HG03469 (cell line): Measurements from ENCODE around the gene ADM2.
A peak's percentile ranks its signal among the peaks of the same experiment; 100 is the strongest.

Source experiments
- ATAC-seq: cut with Tn5 transposase; IDR thresholded peaks from one replicate; pipeline ENCODE4 v1.9.1; 2021; ENCODE audit warnings: mild to moderate bottlenecking, moderate library complexity, moderate number of reproducible peaks; ENCODE audit not compliant: unreplicated experiment

Gene ADM2

DNA sequence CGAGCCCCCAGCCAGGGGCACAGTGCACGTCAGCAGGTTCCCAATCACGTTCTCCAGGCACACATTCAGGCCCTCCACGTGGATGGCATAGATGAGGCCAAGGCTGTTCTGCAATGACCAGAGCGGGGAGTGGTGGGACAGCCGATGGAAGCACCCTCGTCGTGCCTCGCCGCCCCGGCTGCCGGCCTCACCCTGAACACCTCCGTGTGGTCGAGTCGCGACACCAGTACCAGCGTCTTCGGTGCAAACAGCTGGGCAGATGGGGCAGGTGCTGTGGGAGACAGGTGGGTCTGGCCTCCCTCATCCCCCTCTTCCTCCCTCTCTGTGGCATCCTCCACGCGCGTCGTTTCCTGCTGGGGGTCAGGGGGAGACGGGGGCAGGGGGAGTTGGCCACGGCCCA is 14.0 kb upstream of the ADM2 start:
- no peak for ATAC-seq

DNA sequence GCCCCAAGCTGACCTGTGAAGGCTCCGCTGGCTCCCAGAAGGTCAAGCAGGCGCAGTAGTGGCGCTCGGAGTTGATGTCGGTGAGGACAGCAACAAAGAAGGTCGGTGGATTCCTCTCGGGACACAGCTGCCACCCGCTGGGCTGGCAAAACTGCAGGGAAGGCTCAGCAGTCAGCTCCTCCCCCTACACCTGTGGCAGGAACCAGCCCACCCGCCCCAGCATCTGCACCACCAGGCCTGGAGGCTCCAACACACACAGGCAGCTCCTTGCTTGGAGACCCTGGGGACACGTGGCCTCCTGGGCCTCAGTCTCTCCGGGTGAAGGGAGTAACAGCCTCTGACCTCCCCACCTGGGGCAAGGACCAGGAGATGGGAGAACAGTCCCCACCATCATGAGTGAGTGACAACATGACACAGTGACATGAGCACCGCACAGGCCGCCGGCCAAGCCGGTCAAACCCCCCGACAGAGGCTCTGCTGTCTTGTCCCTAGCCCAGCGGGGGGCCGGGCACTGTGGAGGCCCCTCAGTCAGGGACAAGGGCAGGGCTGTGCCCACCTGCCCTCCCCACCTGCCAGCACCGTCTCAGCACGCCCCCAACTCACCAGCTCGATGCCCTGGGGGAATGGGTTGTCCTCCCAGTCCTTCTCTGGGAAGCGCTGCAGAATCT is 13.4 kb upstream of the ADM2 start:
- ATAC-seq: no peak

- ATAC-seq: no peak
These were observed 12.7 kb upstream of the ADM2 start for GRCh38 chr22:50468626-50469025.

DNA sequence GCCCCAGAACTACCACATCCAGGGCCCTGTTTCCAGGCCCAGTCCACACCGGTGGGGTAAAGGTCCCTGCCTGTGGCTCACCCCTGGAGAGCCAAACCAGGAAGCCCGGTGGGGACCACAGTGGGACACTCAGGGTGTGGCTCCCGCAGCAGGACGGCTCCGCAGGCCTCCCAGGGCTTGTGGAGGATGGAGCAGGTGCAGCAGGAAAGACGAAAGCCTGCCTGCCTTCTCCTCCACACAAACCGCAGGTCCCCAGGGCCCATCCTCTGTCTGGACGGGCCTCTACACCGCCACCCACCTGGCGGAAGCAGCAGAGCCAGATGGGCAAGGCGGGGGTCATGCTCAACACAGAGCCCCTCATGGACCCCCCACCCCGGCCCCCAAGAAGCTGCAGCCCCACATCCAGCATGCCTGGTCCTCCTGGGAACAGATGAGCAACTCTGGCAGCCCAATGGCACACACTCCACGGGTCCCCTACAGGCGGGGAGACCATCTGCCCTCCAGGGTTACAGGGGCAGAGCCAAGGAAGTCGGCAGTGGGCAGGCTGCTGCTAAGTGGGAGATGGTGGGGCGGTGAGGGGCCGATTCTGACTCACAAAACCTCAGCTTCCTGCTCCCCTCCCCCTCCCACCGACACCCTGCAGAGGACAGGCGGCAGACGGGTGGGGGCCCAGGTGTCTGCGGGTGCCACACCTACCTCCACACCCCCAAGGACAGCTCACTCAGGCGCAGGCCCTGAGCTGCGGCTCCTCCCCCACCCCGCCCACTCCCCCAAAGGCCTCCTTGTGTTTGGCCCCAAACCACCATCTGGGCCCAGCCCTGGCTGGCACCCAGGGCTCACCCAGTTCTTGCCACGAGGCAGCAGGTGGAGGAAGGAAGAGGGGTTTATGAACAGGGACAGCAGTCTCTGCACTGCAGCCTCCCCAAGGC is 11.7 kb upstream of the ADM2 start:
- no peak for ATAC-seq

GRCh38 chr22:50470491-50470890 is 10.9 kb upstream of the ADM2 start:
- no peak for ATAC-seq

DNA sequence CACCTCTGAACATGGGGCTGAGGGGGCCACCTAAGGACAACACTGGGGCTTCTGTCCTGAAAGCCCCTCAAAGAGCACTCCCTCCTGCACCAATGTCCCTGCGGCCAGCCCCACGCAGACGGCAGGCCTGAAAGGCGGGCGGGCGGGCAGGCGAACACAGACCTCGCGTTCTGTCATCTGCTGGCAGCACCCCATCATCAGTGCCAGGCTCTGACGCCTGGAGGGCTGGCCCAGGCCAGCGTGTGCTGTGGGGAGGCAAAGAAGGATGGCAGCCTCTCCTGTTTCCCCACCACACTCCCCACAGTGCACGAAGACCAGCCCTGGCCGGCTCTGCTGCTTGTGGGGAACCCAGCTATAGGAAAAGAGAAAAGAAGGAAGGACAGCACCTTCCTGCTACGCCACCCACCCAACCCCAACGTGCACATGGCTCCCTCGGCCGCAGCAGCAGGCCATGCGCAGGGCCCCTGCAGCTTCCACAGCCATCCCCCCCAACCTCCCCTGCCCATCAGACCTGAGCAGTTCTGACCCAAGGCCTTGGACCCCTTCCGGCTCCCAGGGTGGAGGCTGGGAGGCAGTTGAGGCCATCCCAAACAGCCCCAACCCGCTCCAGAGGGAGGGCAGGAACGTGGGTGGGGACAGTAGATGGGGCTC is 10.0 kb upstream of the ADM2 start:
- no peak for ATAC-seq

DNA sequence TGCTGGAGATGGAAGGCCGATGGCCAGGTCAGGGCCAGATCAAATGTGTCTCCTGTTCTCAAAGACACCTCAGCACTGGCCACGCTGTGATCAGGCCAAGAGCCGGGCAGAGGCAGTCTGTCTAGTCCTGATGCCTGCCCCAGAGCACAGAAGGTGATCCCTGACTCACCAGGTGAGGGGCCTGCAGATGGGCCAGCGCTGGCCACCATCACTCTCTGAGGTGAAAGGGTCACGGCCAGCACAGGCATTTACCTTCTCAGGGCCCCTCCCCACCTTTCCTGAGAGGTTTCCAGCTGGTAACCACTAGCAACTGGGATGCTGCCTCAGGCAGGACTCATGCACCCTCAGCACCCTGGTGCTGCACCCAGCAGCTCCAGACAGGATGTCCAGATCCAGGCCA is 9.4 kb upstream of the ADM2 start:
- ATAC-seq: no peak

- ATAC-seq: no peak
These were observed 8.3 kb upstream of the ADM2 start for GRCh38 chr22:50473088-50473487.

DNA sequence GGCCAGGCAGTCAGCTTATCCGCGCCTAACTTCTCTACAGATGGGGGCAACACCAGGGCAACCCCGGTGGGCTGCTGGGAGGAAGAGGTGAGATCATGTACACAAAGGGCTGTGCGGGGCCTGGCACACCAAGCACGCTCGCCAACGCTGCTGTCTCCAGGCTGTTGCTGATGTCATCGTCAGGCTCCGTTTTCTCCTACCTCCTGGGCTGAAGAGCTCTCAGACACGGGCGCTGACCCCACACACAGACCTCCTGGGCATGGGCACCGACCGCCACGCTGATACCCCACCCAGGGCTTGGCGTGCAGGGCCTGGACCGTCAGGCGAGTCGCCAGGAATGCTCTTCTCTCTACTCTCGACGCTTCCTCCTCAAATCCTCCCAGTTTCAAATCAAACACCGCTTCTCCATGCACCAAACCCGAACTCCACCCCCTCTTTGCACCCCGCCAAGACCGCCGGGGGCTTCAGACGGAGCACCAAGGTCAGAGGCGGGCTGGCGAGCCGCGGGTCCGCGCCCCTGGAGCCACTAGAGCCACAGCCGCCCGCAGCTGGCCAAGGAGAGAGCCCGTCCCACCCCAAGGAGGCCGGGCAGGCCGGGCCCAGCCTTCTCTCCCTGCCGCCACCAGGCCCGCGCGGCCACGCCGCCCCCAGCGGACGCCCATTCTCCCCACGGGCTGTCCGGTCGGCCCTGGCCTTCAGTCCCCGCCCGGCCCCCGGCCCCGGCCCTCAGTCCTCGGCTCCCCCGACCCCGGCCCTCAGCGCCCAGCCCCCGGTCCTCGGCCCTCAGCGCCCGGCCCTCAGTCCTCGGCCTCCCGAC is 7.3 kb upstream of the ADM2 start:
- no peak for ATAC-seq

GRCh38 chr22:50474710-50475651 is 6.4 kb upstream of the ADM2 start, which contains the start of gene SBF1:
Gene SBF1 (minus strand): TSS chr22:50475035. CDS start chr22:50474840, 195 bp downstream.
- ATAC-seq: peak; percentile 60

DNA sequence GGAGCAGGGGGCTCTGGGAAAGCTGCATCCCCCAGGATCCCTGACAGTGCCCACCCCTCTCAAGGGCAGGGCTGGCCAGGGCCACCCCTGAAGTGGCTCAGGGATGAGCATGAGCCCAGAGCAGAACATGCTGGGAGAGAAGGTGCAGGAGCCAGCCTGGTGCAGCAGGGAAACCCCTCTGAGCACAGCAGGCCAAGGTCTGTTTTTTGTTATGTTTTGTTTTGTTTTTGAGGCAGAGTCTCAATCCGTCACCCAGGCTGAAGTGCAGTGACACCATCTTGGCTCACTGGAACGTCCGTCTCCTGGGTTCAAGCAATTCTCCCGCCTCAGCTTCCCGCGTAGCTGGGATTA is 5.7 kb upstream of the ADM2 start:
- no peak for ATAC-seq

- no peak for ATAC-seq
These were observed 4.5 kb upstream of the ADM2 start for GRCh38 chr22:50476868-50477267.

- no peak for ATAC-seq
These were observed 3.4 kb upstream of the ADM2 start for GRCh38 chr22:50477923-50478322.

GRCh38 chr22:50479721-50480120 is 1.6 kb upstream of the ADM2 start:
- no peak for ATAC-seq

DNA sequence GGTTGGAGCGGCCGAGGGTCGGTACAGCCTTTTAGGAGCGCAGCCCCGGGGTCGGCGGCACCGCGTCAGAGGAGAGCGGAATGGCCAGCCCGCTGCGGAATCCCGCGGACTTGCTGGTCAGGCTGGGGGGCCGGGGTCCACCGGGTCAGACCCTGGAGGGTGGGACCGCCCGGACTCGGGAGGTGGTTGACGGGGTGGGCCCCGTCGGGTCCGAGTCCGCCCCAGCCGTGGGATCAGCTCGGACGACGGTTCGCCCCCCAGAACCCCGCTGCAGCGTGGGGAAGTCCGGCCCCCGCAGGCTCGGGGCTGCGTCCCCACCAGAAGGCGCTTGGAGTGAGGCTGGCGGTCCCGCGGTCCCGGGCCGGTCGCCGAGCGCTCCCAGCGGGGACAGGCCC is 301 bp upstream of the ADM2 start:
- no peak for ATAC-seq

GRCh38 chr22:50482107-50483074 is 1.0 kb downstream of the ADM2 start:
- no peak for ATAC-seq

DNA sequence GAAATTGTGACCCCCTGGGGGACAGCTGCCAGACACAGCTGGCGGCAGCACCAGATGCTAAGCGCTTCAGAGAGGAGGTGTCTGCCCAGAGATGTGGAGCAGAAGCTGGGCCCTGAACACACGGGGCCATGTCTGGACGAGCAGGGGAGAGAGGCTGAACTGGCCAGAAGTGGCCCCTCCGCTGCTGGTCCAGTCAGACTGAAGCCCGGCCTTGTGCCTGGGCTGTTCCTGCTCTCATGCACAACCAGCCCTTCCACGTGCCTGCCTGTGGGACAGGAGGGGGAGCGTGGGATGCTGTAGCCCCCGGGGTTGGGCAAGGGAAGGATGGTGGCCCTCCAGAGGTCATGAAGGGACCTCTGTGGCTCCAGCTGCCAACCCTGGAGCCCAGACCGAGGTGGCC is 1.8 kb downstream of the ADM2 start:
- ATAC-seq: no peak

DNA sequence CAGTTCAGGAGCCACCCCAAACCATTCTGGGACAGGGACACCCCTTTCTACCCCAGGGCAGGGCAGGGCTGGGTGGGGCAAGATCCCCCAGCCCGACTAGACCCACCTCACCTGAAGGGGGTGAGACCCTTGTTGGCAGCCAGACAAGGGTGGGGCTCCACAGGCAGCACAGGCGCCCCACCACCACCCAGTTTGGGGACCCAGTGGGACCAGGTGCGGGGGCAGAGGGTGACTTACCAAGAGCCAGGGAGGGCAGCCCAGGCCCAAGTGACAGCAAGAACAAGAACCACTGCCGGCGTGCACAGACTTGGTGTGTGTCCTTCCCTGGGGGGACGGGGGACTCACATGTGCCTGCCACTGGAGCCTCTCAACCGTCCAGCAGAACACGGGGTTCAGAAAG is 2.2 kb downstream of the ADM2 start:
- ATAC-seq: no peak
